ENCODE measurements around the gene CRIP3.

Gene CRIP3

GRCh38 chr6:43290339-43290904, 18.2 kb downstream of the CRIP3 start:
- H3K36me3 ChIP-seq (ENCODE audit: insufficient read depth, low read length): no peaks in the 10 kb centered on the region
- no peak overlapping the region for H3K9ac ChIP-seq (ENCODE audit: low read depth, low read length)
- peaks cover 12% of the 10 kb centered on the region; the same call in 1 of the 2 replicates for H3K4me1 ChIP-seq (ENCODE audit: insufficient read depth, low read length)
- H3K9me3 ChIP-seq (ENCODE audit: control insufficient read depth, insufficient read depth, low read length): no peaks in the 10 kb centered on the region

GRCh38 chr6:43287717-43288679, 20.6 kb downstream of the CRIP3 start:
- H3K4me1 ChIP-seq (ENCODE audit: insufficient read depth, low read length): peaks cover 12% of the 10 kb centered on the region; the same call in 1 of the 2 replicates
- no peaks in the 10 kb centered on the region for H3K36me3 ChIP-seq (ENCODE audit: insufficient read depth, low read length)
- no peaks in the 10 kb centered on the region for H3K9me3 ChIP-seq (ENCODE audit: control insufficient read depth, insufficient read depth, low read length)
- H3K9ac ChIP-seq (ENCODE audit: low read depth, low read length): no peak overlapping the region

- Histone ChIP-seq H3K4me1 (ENCODE audit: insufficient read depth, low read length) (peaks cover 12% of the 10 kb centered on the region; the same call in 1 of the 2 replicates), H3K9ac (ENCODE audit: low read depth, low read length) (no peak overlapping the region), H3K9me3 (ENCODE audit: control insufficient read depth, insufficient read depth, low read length) (no peaks in the 10 kb centered on the region), H3K36me3 (ENCODE audit: insufficient read depth, low read length) (no peaks in the 10 kb centered on the region)
Measured at GRCh38 chr6:43286980-43287716, 21.5 kb downstream of the CRIP3 start.

GRCh38 chr6:43286456-43286979, 22.1 kb downstream of the CRIP3 start:
- peaks cover 12% of the 10 kb centered on the region; the same call in 1 of the 2 replicates for H3K4me1 ChIP-seq (ENCODE audit: insufficient read depth, low read length)
- no peaks in the 10 kb centered on the region for H3K36me3 ChIP-seq (ENCODE audit: insufficient read depth, low read length)
- H3K9me3 ChIP-seq (ENCODE audit: control insufficient read depth, insufficient read depth, low read length): no peaks in the 10 kb centered on the region
- no peak overlapping the region for H3K9ac ChIP-seq (ENCODE audit: low read depth, low read length)

- Histone ChIP-seq H3K4me1 (ENCODE audit: insufficient read depth, low read length) (peaks cover 12% of the 10 kb centered on the region; the same call in 1 of the 2 replicates), H3K9ac (ENCODE audit: low read depth, low read length) (no peak overlapping the region), H3K9me3 (ENCODE audit: control insufficient read depth, insufficient read depth, low read length) (no peaks in the 10 kb centered on the region), H3K36me3 (ENCODE audit: insufficient read depth, low read length) (no peaks in the 10 kb centered on the region)
Measured at GRCh38 chr6:43285832-43286231, 22.8 kb downstream of the CRIP3 start.

GRCh38 chr6:43284991-43285781, 23.4 kb downstream of the CRIP3 start:
- no peaks in the 10 kb centered on the region for H3K36me3 ChIP-seq (ENCODE audit: insufficient read depth, low read length)
- peaks cover 14% of the 10 kb centered on the region; the same call in 1 of the 2 replicates for H3K4me1 ChIP-seq (ENCODE audit: insufficient read depth, low read length)
- no peak overlapping the region for H3K9ac ChIP-seq (ENCODE audit: low read depth, low read length)
- H3K9me3 ChIP-seq (ENCODE audit: control insufficient read depth, insufficient read depth, low read length): no peaks in the 10 kb centered on the region

GRCh38 chr6:43283905-43284304, 24.7 kb downstream of the CRIP3 start:
- no peaks in the 10 kb centered on the region for H3K36me3 ChIP-seq (ENCODE audit: insufficient read depth, low read length)
- H3K9ac ChIP-seq (ENCODE audit: low read depth, low read length): no peak overlapping the region
- H3K4me1 ChIP-seq (ENCODE audit: insufficient read depth, low read length): peaks cover 15% of the 10 kb centered on the region; the same call in 1 of the 2 replicates
- H3K9me3 ChIP-seq (ENCODE audit: control insufficient read depth, insufficient read depth, low read length): no peaks in the 10 kb centered on the region

- Histone ChIP-seq H3K9ac (ENCODE audit: low read depth, low read length) (no peak overlapping the region), H3K9me3 (ENCODE audit: control insufficient read depth, insufficient read depth, low read length) (no peaks in the 10 kb centered on the region), H3K4me1 (ENCODE audit: insufficient read depth, low read length) (peaks cover 19% of the 10 kb centered on the region; the same call in 1 of the 2 replicates), H3K36me3 (ENCODE audit: insufficient read depth, low read length) (no peaks in the 10 kb centered on the region)
Measured at GRCh38 chr6:43283514-43283901, 25.1 kb downstream of the CRIP3 start.

- H3K4me1 ChIP-seq (ENCODE audit: insufficient read depth, low read length): peaks cover 26% of the 10 kb centered on the region
- H3K9me3 ChIP-seq (ENCODE audit: control insufficient read depth, insufficient read depth, low read length): no peaks in the 10 kb centered on the region
- no peaks in the 10 kb centered on the region for H3K36me3 ChIP-seq (ENCODE audit: insufficient read depth, low read length)
- no peak overlapping the region for H3K9ac ChIP-seq (ENCODE audit: low read depth, low read length)
Measured at GRCh38 chr6:43282636-43283513, 25.8 kb downstream of the CRIP3 start.

- Histone ChIP-seq H3K36me3 (ENCODE audit: insufficient read depth, low read length) (no peaks in the 10 kb centered on the region), H3K9ac (ENCODE audit: low read depth, low read length) (no peak overlapping the region), H3K9me3 (ENCODE audit: control insufficient read depth, insufficient read depth, low read length) (no peaks in the 10 kb centered on the region), H3K4me1 (ENCODE audit: insufficient read depth, low read length) (peaks cover 21% of the 10 kb centered on the region)
Measured at GRCh38 chr6:43282060-43282459, 26.6 kb downstream of the CRIP3 start.

GRCh38 chr6:43280234-43280633, 28.4 kb downstream of the CRIP3 start:
- no peaks in the 10 kb centered on the region for H3K9me3 ChIP-seq (ENCODE audit: control insufficient read depth, insufficient read depth, low read length)
- H3K4me1 ChIP-seq (ENCODE audit: insufficient read depth, low read length): peaks cover 23% of the 10 kb centered on the region
- no peaks in the 10 kb centered on the region for H3K36me3 ChIP-seq (ENCODE audit: insufficient read depth, low read length)
- no peak overlapping the region for H3K9ac ChIP-seq (ENCODE audit: low read depth, low read length)

- Histone ChIP-seq H3K36me3 (ENCODE audit: insufficient read depth, low read length) (no peaks in the 10 kb centered on the region), H3K4me1 (ENCODE audit: insufficient read depth, low read length) (peaks cover 23% of the 10 kb centered on the region), H3K9me3 (ENCODE audit: control insufficient read depth, insufficient read depth, low read length) (no peaks in the 10 kb centered on the region), H3K9ac (ENCODE audit: low read depth, low read length) (no peak overlapping the region)
Measured at GRCh38 chr6:43278524-43279078, 30.0 kb downstream of the CRIP3 start.

Data from ES-I3 (cell line).